GM18508 (cell line): ENCODE measurements around the gene TEX26.

Experiments
- ATAC-seq: cut with Tn5 transposase; IDR thresholded peaks from one replicate; pipeline ENCODE4 v1.9.1; 2021; ENCODE audit warnings: moderate number of reproducible peaks; ENCODE audit not compliant: insufficient read depth, unreplicated experiment

TEX26 gene

GRCh38 chr13:30932481-30933353 lies at the start of gene TEX26:
Gene TEX26, plus strand, starts transcription at chr13:30932656. Its CDS starts 60 bp downstream, at chr13:30932716.
- ATAC-seq, result no peak

GRCh38 chr13:30882996-30883766 lies 49.3 kb upstream of the TEX26 start:
- no peak for ATAC-seq

- no peak for ATAC-seq
Measured at GRCh38 chr13:30884543-30884942, 47.9 kb upstream of the TEX26 start.

- ATAC-seq, result no peak
Measured at GRCh38 chr13:30889196-30889690, 43.2 kb upstream of the TEX26 start.

- ATAC-seq, result no peak
Measured at GRCh38 chr13:30892966-30893365, 39.5 kb upstream of the TEX26 start.

GRCh38 chr13:30895773-30896172 lies 36.7 kb upstream of the TEX26 start:
- ATAC-seq, result no peak

GRCh38 chr13:30898070-30898469 lies 34.4 kb upstream of the TEX26 start:
- ATAC-seq, result no peak

GRCh38 chr13:30898678-30899241 lies 33.7 kb upstream of the TEX26 start:
- no peak for ATAC-seq

- ATAC-seq, result no peak
Measured at GRCh38 chr13:30900436-30900835, 32.0 kb upstream of the TEX26 start.

- no peak for ATAC-seq
Measured at GRCh38 chr13:30900952-30901749, 31.3 kb upstream of the TEX26 start.

- ATAC-seq, result no peak
Measured at GRCh38 chr13:30904043-30904442, 28.4 kb upstream of the TEX26 start.

GRCh38 chr13:30905932-30906383 lies 26.5 kb upstream of the TEX26 start, which contains the start of gene MEDAG:
Gene MEDAG, plus strand, starts transcription at chr13:30906271. Its CDS starts 245 bp downstream, at chr13:30906516.
- no peak for ATAC-seq

- ATAC-seq, result no peak
Measured at GRCh38 chr13:30906411-30907051, 25.9 kb upstream of the TEX26 start.

GRCh38 chr13:30907121-30907861 lies 25.2 kb upstream of the TEX26 start:
- no peak for ATAC-seq

- no peak for ATAC-seq
Measured at GRCh38 chr13:30908416-30908980, 24.0 kb upstream of the TEX26 start.

GRCh38 chr13:30910676-30911075 lies 21.8 kb upstream of the TEX26 start:
- no peak for ATAC-seq

GRCh38 chr13:30915691-30916541 lies 16.5 kb upstream of the TEX26 start:
- no peak for ATAC-seq

GRCh38 chr13:30916991-30917390 lies 15.5 kb upstream of the TEX26 start:
- no peak for ATAC-seq
